GM19467 (cell line): ENCODE results near the gene SAMD8.
"Not testable (repeated sequence)": the region's sequence is repeated elsewhere in the genome, so short reads cannot be mapped to it uniquely, and the experiment has no call there.

Experiments used
- ATAC-seq: cut with Tn5 transposase; IDR thresholded peaks from one replicate; pipeline ENCODE4 v1.9.1; 2021; ENCODE audit warnings: mild to moderate bottlenecking, moderate library complexity; ENCODE audit not compliant: unreplicated experiment

SAMD8 gene

GRCh38 chr10:75106891-75107290 is 4.6 kb upstream of the SAMD8 start:
- ATAC-seq: not testable (repeated sequence)

- no peak for ATAC-seq
Observed at GRCh38 chr10:75107756-75108683, 3.4 kb upstream of the SAMD8 start.

GRCh38 chr10:75108684-75109458 is 2.6 kb upstream of the SAMD8 start:
- ATAC-seq: no peak

- ATAC-seq: no peak
Observed at GRCh38 chr10:75109459-75109778, 2.0 kb upstream of the SAMD8 start.

GRCh38 chr10:75110006-75110632 is 1.3 kb upstream of the SAMD8 start:
- no peak for ATAC-seq

GRCh38 chr10:75111907-75112679 is 637 bp downstream of the SAMD8 start:
- ATAC-seq: peak; percentile 22

GRCh38 chr10:75115137-75115536 is 3.7 kb downstream of the SAMD8 start:
- ATAC-seq: no peak

GRCh38 chr10:75116941-75117775 is 5.7 kb downstream of the SAMD8 start:
- not testable (repeated sequence) for ATAC-seq

GRCh38 chr10:75117995-75118394 is 6.5 kb downstream of the SAMD8 start:
- no peak for ATAC-seq

GRCh38 chr10:75119444-75120066 is 8.1 kb downstream of the SAMD8 start:
- not testable (repeated sequence) for ATAC-seq

GRCh38 chr10:75121322-75121721 is 9.9 kb downstream of the SAMD8 start:
- no peak for ATAC-seq

GRCh38 chr10:75122505-75122904 is 11.0 kb downstream of the SAMD8 start:
- no peak for ATAC-seq

GRCh38 chr10:75123088-75123682 is 11.7 kb downstream of the SAMD8 start:
- ATAC-seq: no peak

GRCh38 chr10:75126277-75126676 is 14.8 kb downstream of the SAMD8 start:
- no peak for ATAC-seq

- no peak for ATAC-seq
Observed at GRCh38 chr10:75127471-75127870, 16.0 kb downstream of the SAMD8 start.

- ATAC-seq: not testable (repeated sequence)
Observed at GRCh38 chr10:75128985-75129384, 17.5 kb downstream of the SAMD8 start.

- ATAC-seq: no peak
Observed at GRCh38 chr10:75129537-75129936, 18.1 kb downstream of the SAMD8 start.

GRCh38 chr10:75133701-75134100 is 22.2 kb downstream of the SAMD8 start:
- not testable (repeated sequence) for ATAC-seq

- no peak for ATAC-seq
Observed at GRCh38 chr10:75136346-75136745, 24.9 kb downstream of the SAMD8 start.
